SK-N-SH (cell line): ENCODE measurements around the gene TBCD. TPM values are rescaled to one million over a fixed set of nuclear protein-coding genes. Genes with fewer than 3 reads are reported as not detected.

ENCODE experiments used
- CTCF ChIA-PET: fragments of 300-600, 350-600 bp; formaldehyde crosslinking; extraction: SDS; loops from one replicate; lab custom pipeline; 2021; lab: Yijun Ruan, JAX
- POLR2A ChIA-PET: fragments of 350-600 bp; sonication (Branson Sonifier 250); formaldehyde crosslinking; extraction: SDS; loops from one replicate; lab custom pipeline; 2020; ENCODE audit warnings: antibody characterized with exemption, inconsistent platforms; lab: Yijun Ruan, JAX
- DNase-seq: peaks from one replicate; pipeline ENCODE4 v3.0.0; 2012
- H2AFZ ChIP-seq: fragments of 200-600 bp; sonication (generic); 2 replicates; pipeline ENCODE4 v1.8.1; 2016; ENCODE audit warnings: antibody characterized with exemption, mild to moderate bottlenecking, low read depth
- H3F3A ChIP-seq: fragments of 200-600 bp; sonication (generic); replicated peaks from 2 replicates; pipeline ENCODE3; 2016; ENCODE audit warnings: antibody characterized with exemption, mild to moderate bottlenecking; ENCODE audit not compliant: insufficient read depth
- H3K27ac ChIP-seq, 2 experiments: fragments of 200-500 bp in 1 of 2; fragments of 200-600 bp in 1 of 2; sonication (Bioruptor generic) in 1 of 2; sonication (generic), shearing (Covaris generic) in 1 of 2; 2 replicates each; pipeline versions ENCODE4 v1.5.1 to v1.6.1; 2014 to 2016; ENCODE audit warnings: low read depth in 2 of 2, inconsistent platforms in 1 of 2, low read length in 1 of 2, mild to moderate bottlenecking in 1 of 2, mixed read lengths in 1 of 2
- H3K27me3 ChIP-seq: fragments of 200-600 bp; sonication (generic), shearing (Covaris generic); 2 replicates; pipeline ENCODE4 v1.6.1; 2016; ENCODE audit warnings: mixed run types; ENCODE audit not compliant: insufficient read depth
- H3K36me3 ChIP-seq, 2 experiments: fragments of 200-500 bp in 1 of 2; fragments of 200-600 bp in 1 of 2; sonication (Bioruptor generic) in 1 of 2; sonication (generic) in 1 of 2; replicated peaks in 1 of 2; 2 replicates each; pipeline versions ENCODE3 to v1.5.1; 2014 to 2016; ENCODE audit warnings: low read length in 1 of 2, mild to moderate bottlenecking in 1 of 2; ENCODE audit not compliant: insufficient read depth in 2 of 2, control insufficient read depth in 1 of 2
- H3K4me1 ChIP-seq, 2 experiments: fragments of 200-500 bp in 1 of 2; fragments of 200-600 bp in 1 of 2; sonication (Bioruptor generic) in 1 of 2; sonication (generic), shearing (Covaris generic) in 1 of 2; 2 replicates each; pipeline versions ENCODE4 v1.5.1 to v1.6.1; 2014 to 2016; ENCODE audit warnings: low read depth in 1 of 2, low read length in 1 of 2, mixed run types in 1 of 2; ENCODE audit not compliant: insufficient read depth in 2 of 2, control insufficient read depth in 1 of 2
- H3K4me2 ChIP-seq: fragments of 200-600 bp; sonication (generic), shearing (Covaris generic); 2 replicates; pipeline ENCODE4 v1.6.1; 2017; ENCODE audit warnings: mixed run types
- H3K4me3 ChIP-seq, 2 experiments: fragments of 200-500 bp in 1 of 2; fragments of 200-600 bp in 1 of 2; sonication (Bioruptor generic) in 1 of 2; sonication (generic), shearing (Covaris generic) in 1 of 2; 2 replicates each; pipeline versions ENCODE4 v1.5.1 to v1.8.1; 2014 to 2016; ENCODE audit warnings: low read depth in 2 of 2, inconsistent platforms in 1 of 2, low read length in 1 of 2, mild to moderate bottlenecking in 1 of 2, mixed read lengths in 1 of 2, moderate library complexity in 1 of 2
- H3K79me2 ChIP-seq: fragments of 200-600 bp; sonication (generic); 2 replicates; pipeline ENCODE4 v1.8.1; 2017; ENCODE audit warnings: mild to moderate bottlenecking; ENCODE audit not compliant: insufficient read depth
- H3K9ac ChIP-seq: fragments of 200-600 bp; sonication (generic); 2 replicates; pipeline ENCODE4 v1.6.1; 2017; ENCODE audit warnings: mixed run types
- H3K9me2 ChIP-seq: fragments of 200-600 bp; sonication (generic); 2 replicates; pipeline ENCODE4 v1.6.1; 2017; ENCODE audit warnings: mixed run types
- H3K9me3 ChIP-seq: fragments of 200-600 bp; sonication (generic); 2 replicates; pipeline ENCODE4 v1.6.1; 2017; ENCODE audit warnings: mixed run types, mild to moderate bottlenecking, moderate library complexity
- H4K20me1 ChIP-seq: fragments of 200-600 bp; sonication (generic); 2 replicates; pipeline ENCODE4 v1.6.1; 2017; ENCODE audit warnings: mild to moderate bottlenecking, mixed run types; ENCODE audit not compliant: insufficient read depth
- ELF1 ChIP-seq: IDR thresholded peaks from 2 replicates; pipeline ENCODE4 v1.4.0; 2012
- FOSL2 ChIP-seq: IDR thresholded peaks from 2 replicates; pipeline ENCODE4 v1.4.0; 2012; ENCODE audit warnings: low read depth, mild to moderate bottlenecking, moderate library complexity, borderline replicate concordance
- GATA2 ChIP-seq: sonication (generic); formaldehyde crosslinking; IDR thresholded peaks from 2 replicates; pipeline ENCODE4 v1.5.0; 2020; ENCODE audit warnings: mild to moderate bottlenecking, missing genetic modification reagents
- JUND ChIP-seq: IDR thresholded peaks from 2 replicates; pipeline ENCODE4 v1.4.0; 2012
- MXI1 ChIP-seq: IDR thresholded peaks from 2 replicates; pipeline ENCODE4 v1.6.1; 2012; ENCODE audit warnings: mild to moderate bottlenecking, low read depth, low read length, improper control_type of control experiment
- NRF1 ChIP-seq: IDR thresholded peaks from 2 replicates; pipeline ENCODE4 v1.6.1; 2012; ENCODE audit warnings: low read depth, mild to moderate bottlenecking, low read length
- POLR2AphosphoS5 ChIP-seq: IDR thresholded peaks from 2 replicates; pipeline ENCODE4 v1.6.1; 2012; ENCODE audit warnings: low read depth, low read length
- RAD21 ChIP-seq: IDR thresholded peaks from 2 replicates; pipeline ENCODE4 v1.6.1; 2012; ENCODE audit warnings: mild to moderate bottlenecking, low read length
- RCOR1 ChIP-seq: fragments of 150-350 bp; IDR thresholded peaks from 2 replicates; pipeline ENCODE4 v1.6.1; 2017; ENCODE audit warnings: antibody characterized with exemption, low read length
- RFX5 ChIP-seq: IDR thresholded peaks from 2 replicates; pipeline ENCODE4 v1.6.1; 2012; ENCODE audit warnings: mild to moderate bottlenecking, improper control_type of control experiment, low read length
- SIN3A ChIP-seq: IDR thresholded peaks from 2 replicates; pipeline ENCODE4 v1.6.1; 2012; ENCODE audit warnings: low read depth, mild to moderate bottlenecking, low read length, moderate library complexity, borderline replicate concordance
- TAF1 ChIP-seq: IDR thresholded peaks from 2 replicates; pipeline ENCODE4 v1.6.1; 2012; ENCODE audit warnings: low read depth, mild to moderate bottlenecking, low read length, moderate library complexity, borderline replicate concordance
- WGBS: methylation state at CpG from one replicate; pipeline ENCODE4 v1.1.6; 2017; ENCODE audit warnings: low lambda C conversion rate; 5-methylcytosine and 5-hydroxymethylcytosine counted together
- polyA plus RNA-seq, 3 experiments: library from polyadenylated mRNA; depleted of rRNA; stranded (reverse); fragments of >200 nt; gene quantifications; 2 replicates each; pipeline ENCODE4 v1.2.3, GENCODE V29; 2012
- TF ChIP-seq, protein P1 (sequence below): IDR thresholded peaks from 2 replicates; pipeline ENCODE4 v1.4.0; 2012; ENCODE audit warnings: low read depth, borderline replicate concordance
- TF ChIP-seq, protein P2 (sequence below): fragments of 150-350 bp; IDR thresholded peaks from 2 replicates; pipeline ENCODE4 v1.6.1; 2016; ENCODE audit warnings: mild to moderate bottlenecking, low read depth, low read length

TBCD gene
- polyA plus RNA-seq, 1 of the 3 experiments (the other 2 are of a cell fraction): 107 TPM

DNA sequence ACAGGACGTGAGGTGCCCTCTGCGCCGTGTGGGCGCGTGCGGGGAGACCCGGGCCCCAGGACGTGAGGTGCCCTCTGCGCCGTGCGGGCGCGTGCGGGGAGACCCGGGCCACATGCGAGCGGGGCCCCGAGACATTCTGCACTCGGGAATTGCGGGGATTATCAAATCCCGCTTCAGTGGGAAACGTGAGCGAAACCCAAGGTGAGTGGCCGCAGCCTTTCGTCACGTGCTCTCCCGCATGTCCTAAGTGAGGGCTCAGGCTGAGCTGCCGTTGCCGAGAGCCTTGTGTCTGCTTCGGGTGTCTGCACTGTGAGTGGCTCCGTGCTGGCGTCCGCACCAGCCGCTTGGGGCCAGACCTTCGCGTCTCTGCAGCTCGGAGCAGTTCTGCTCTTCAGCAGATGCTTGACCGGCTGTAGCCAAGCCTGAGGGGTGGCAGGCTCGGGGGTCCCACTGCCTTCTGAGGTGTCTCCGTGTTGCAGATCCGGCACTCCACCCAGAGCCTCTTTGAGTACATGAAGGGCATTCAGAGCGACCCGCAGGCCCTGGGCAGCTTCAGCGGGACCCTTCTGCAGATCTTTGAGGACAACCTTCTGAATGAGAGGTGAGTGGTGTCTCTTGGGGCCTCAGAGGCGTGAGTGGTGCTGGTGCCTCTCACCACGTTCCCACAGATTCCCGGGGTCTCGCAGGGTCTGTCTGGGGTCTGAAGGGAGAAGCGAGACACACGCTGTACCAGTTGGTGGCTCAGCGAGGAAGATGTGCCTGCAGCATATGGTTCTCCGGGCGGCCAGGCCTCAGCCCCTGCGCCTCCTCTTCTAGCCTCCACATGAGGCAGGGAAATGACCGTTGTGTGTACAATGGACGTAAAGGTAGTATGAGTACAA, 178.4 kb downstream of the TBCD start:
- DNase-seq: no peak
- ChIA-PET CTCF (interaction anchor here (1.0 to 1.4 kb wide), 3 partner anchors 17 to 149 kb away, joined by 3 to 4 read pairs (median 3); no protein-coding TSS in a partner anchor), POLR2A (no interaction called here)
- 98% methylated on average over 44 of the region's 56 CpGs for WGBS
- no peak for TF ChIP-seq ELF1
- no peak for TF ChIP-seq SIN3A
- TF ChIP-seq RAD21: no peak
- TF ChIP-seq POLR2AphosphoS5: no peak
- H3K27ac ChIP-seq: no peak overlapping the region
- no peaks in the 10 kb centered on the region for H3K9me3 ChIP-seq
- H3K9ac ChIP-seq: no peak overlapping the region
- no peak overlapping the region for H3K4me3 ChIP-seq
- H3K9me2 ChIP-seq: no peaks in the 10 kb centered on the region
- H3K79me2 ChIP-seq: no peaks in the 10 kb centered on the region
- peaks cover 0 to 10% of the 10 kb centered on the region in 2 experiments; a peak in 1 of 4 replicates for H3K4me1 ChIP-seq
- H4K20me1 ChIP-seq: no peaks in the 10 kb centered on the region
- H3K4me2 ChIP-seq: no peak overlapping the region
- peaks cover 23 to 62% of the 10 kb centered on the region in 2 experiments for H3K36me3 ChIP-seq
- H2AFZ ChIP-seq: no peak overlapping the region
- H3K27me3 ChIP-seq: no peaks in the 10 kb centered on the region
- no peaks in the 10 kb centered on the region for H3F3A ChIP-seq

DNA sequence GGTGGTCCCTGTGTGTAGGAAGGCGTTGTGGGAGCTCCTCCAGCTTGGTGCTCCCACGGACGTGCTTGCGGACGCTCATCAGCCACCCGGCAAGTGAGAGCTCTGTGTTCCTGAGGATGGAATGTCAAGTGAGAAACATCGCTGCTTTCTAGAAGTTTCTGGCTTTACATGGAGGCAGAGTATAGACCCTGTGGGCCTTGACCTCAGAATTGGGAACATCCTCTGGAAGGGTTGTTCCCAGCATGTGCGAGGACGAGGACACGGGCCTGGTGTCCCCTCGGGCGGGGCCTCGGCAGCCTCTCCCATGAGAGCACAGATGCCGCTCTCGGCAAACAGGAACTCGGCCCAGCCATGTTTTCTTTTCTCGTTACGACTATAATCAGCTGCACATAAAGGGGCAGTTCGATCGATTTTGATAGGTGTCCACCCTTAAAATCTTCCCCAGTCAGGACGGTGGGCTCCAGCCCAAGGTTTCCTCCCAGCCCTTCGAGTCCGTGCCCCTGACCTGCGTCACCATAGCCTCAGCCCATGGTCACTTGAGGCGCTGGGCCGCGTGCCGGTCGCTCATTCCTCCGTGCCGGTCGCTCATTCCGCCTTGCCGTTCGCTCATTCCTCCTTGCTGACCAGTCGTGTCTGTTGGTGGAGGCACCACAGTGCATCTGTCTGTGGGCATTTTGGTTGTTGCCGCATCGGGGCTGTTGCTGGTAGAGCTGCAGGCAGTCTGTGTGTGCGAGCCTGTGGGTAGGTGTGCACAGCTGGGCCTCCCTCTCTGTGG, 179.2 kb downstream of the TBCD start:
- no peaks in the 10 kb centered on the region for H3F3A ChIP-seq
- no peak for DNase-seq
- 95% methylated on average over 39 of the region's 39 CpGs for WGBS
- no peak overlapping the region for H3K4me3 ChIP-seq
- H4K20me1 ChIP-seq: no peaks in the 10 kb centered on the region
- POLR2A ChIA-PET: no interaction called here
- no peaks in the 10 kb centered on the region for H3K79me2 ChIP-seq
- H3K4me1 ChIP-seq: peaks cover 0 to 10% of the 10 kb centered on the region in 2 experiments; a peak in 1 of 4 replicates
- peaks cover 23 to 58% of the 10 kb centered on the region in 2 experiments for H3K36me3 ChIP-seq
- H3K9ac ChIP-seq: no peak overlapping the region
- peak overlapping the region in 1 of 2 experiments; percentile 43; a peak in 1 of 4 replicates for H3K27ac ChIP-seq
- CTCF ChIA-PET: interaction anchor here (1.0 kb wide), 2 partner anchors 16 to 17 kb away, joined by 3 read pairs; no protein-coding TSS in a partner anchor
- no peaks in the 10 kb centered on the region for H3K27me3 ChIP-seq
- no peak overlapping the region for H2AFZ ChIP-seq
- no peaks in the 10 kb centered on the region for H3K9me2 ChIP-seq
- H3K4me2 ChIP-seq: no peak overlapping the region
- H3K9me3 ChIP-seq: no peaks in the 10 kb centered on the region
- TF ChIP-seq GATA2 (CRISPR knock-in tag) (no peak), MXI1 (no peak), NRF1 (no peak), FOSL2 (no peak), POLR2AphosphoS5 (no peak), RCOR1 (no peak), RFX5 (no peak), TAF1 (no peak), JUND (no peak)
- TF ChIP-seq, protein P1, sequence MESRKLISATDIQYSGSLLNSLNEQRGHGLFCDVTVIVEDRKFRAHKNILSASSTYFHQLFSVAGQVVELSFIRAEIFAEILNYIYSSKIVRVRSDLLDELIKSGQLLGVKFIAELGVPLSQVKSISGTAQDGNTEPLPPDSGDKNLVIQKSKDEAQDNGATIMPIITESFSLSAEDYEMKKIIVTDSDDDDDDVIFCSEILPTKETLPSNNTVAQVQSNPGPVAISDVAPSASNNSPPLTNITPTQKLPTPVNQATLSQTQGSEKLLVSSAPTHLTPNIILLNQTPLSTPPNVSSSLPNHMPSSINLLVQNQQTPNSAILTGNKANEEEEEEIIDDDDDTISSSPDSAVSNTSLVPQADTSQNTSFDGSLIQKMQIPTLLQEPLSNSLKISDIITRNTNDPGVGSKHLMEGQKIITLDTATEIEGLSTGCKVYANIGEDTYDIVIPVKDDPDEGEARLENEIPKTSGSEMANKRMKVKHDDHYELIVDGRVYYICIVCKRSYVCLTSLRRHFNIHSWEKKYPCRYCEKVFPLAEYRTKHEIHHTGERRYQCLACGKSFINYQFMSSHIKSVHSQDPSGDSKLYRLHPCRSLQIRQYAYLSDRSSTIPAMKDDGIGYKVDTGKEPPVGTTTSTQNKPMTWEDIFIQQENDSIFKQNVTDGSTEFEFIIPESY: no peak
- TF ChIP-seq, protein P2, sequence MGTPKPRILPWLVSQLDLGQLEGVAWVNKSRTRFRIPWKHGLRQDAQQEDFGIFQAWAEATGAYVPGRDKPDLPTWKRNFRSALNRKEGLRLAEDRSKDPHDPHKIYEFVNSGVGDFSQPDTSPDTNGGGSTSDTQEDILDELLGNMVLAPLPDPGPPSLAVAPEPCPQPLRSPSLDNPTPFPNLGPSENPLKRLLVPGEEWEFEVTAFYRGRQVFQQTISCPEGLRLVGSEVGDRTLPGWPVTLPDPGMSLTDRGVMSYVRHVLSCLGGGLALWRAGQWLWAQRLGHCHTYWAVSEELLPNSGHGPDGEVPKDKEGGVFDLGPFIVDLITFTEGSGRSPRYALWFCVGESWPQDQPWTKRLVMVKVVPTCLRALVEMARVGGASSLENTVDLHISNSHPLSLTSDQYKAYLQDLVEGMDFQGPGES: no peak
